ENCODE data around the gene UXT. TPM values are rescaled to one million over a fixed set of nuclear protein-coding genes. Genes with fewer than 3 reads are reported as not detected.
A peak's percentile ranks its signal among the peaks of the same experiment; 100 is the strongest.

The UXT gene
- total RNA-seq, 1 donor from 2014 or later: 93.7 TPM

DNA sequence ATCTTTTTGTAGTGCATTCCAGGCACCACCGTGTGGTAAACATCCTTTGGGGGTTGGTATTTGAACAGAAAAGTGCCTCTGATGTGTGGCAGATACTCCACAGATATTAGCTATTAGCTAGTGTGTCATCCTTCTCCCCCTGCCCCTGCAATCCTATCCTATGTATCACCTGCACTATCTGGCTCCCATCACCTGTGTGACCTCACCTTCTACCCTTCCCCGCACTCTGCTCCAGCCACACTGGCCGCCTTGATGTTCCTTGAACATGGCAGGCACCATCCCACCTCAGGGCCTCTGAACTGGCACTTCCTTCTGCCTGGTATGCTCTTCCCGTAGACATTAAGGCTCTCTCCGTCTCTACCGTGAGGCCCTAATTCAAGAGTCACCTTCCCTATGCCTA lies 12.3 kb downstream of the UXT start:
- H3K27ac Mint-ChIP-seq (ENCODE audit: unreplicated experiment): no peak overlapping the region
- no peak overlapping the region for H3K4me3 Mint-ChIP-seq
- H3K36me3 Mint-ChIP-seq (ENCODE audit: low read depth): peaks cover 10% of the 10 kb centered on the region
- TF ChIP-seq, protein P1, sequence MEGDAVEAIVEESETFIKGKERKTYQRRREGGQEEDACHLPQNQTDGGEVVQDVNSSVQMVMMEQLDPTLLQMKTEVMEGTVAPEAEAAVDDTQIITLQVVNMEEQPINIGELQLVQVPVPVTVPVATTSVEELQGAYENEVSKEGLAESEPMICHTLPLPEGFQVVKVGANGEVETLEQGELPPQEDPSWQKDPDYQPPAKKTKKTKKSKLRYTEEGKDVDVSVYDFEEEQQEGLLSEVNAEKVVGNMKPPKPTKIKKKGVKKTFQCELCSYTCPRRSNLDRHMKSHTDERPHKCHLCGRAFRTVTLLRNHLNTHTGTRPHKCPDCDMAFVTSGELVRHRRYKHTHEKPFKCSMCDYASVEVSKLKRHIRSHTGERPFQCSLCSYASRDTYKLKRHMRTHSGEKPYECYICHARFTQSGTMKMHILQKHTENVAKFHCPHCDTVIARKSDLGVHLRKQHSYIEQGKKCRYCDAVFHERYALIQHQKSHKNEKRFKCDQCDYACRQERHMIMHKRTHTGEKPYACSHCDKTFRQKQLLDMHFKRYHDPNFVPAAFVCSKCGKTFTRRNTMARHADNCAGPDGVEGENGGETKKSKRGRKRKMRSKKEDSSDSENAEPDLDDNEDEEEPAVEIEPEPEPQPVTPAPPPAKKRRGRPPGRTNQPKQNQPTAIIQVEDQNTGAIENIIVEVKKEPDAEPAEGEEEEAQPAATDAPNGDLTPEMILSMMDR (conservative IDR thresholded peaks at IDR 0.05): no peak
- DNase-seq (ENCODE audit: low read depth, low spot score): no peak
- peaks cover 4% of the 10 kb centered on the region for H3K9me3 Mint-ChIP-seq
- H3K4me1 Mint-ChIP-seq: peaks cover 37% of the 10 kb centered on the region
- no peaks in the 10 kb centered on the region for H3K27me3 Mint-ChIP-seq (ENCODE audit: low read depth)

DNA sequence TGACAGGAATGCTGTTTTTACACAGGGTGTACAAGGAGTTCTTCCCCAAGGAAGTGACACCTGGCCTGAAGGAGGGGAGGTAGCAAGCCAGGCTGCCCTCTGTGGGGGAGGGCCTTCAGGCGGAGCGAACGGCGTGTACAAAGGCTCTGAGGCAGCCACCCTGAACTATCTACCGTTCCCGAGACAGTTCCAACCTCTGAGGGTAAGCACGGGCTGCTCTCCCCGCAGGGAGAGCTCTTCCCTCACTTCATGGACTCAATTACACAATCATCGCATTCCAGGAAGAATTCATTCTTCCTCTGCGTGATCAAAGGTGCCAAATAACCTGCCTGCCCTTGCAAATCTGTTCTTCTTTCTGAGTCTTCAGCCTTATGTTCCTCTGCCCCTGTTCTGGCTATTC lies 13.4 kb downstream of the UXT start:
- DNase-seq (ENCODE audit: low read depth, low spot score): no peak
- Mint-ChIP-seq H3K27me3 (ENCODE audit: low read depth) (no peaks in the 10 kb centered on the region), H3K9me3 (peaks cover 6% of the 10 kb centered on the region), H3K4me1 (peaks cover 26% of the 10 kb centered on the region), H3K27ac (ENCODE audit: unreplicated experiment) (no peak overlapping the region), H3K4me3 (no peak overlapping the region), H3K36me3 (ENCODE audit: low read depth) (peaks cover 13% of the 10 kb centered on the region)
- TF ChIP-seq, protein P1 (conservative IDR thresholded peaks at IDR 0.05): no peak

DNA sequence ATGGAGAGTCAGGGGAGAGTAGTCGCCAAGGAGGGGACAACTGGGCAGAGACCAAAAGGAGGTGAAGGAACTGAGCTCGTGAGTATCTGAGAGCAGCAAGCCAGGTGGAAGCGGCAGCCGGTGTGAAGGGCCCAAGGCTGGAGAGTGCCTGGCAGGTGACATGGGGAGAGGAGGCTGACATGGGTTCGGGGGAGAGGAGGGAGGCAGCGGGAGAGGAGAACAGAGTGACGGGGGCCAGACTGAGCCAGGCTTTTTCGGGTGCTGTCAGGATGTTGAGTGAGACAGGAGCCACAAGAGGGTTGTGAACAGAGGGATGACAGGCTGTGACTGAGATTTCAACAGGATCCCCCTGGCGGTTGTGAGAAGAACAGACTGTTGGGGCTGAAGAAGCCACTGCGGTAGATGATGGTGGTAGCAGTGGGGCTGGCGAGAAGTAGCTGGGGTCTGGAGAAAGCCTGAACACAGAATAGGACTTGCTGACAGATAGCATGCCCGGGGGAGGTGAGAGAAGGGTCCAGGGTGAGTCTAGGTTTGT lies 14.4 kb downstream of the UXT start:
- Mint-ChIP-seq H3K27me3 (ENCODE audit: low read depth) (no peaks in the 10 kb centered on the region), H3K27ac (ENCODE audit: unreplicated experiment) (no peak overlapping the region), H3K36me3 (ENCODE audit: low read depth) (peaks cover 23% of the 10 kb centered on the region), H3K9me3 (peaks cover 12% of the 10 kb centered on the region), H3K4me3 (peak overlapping the region; percentile 7), H3K4me1 (peaks cover 23% of the 10 kb centered on the region)
- TF ChIP-seq, protein P1 (conservative IDR thresholded peaks at IDR 0.05): peak; percentile 55
- DNase-seq (ENCODE audit: low read depth, low spot score): peak; percentile 18

GRCh38 chrX:47643926-47644325 lies 15.1 kb downstream of the UXT start:
- no peak overlapping the region for H3K4me3 Mint-ChIP-seq
- peaks cover 16% of the 10 kb centered on the region for H3K4me1 Mint-ChIP-seq
- H3K36me3 Mint-ChIP-seq (ENCODE audit: low read depth): peaks cover 26% of the 10 kb centered on the region
- TF ChIP-seq, protein P1 (conservative IDR thresholded peaks at IDR 0.05): peak; percentile 47
- no peak overlapping the region for H3K27ac Mint-ChIP-seq (ENCODE audit: unreplicated experiment)
- no peak for DNase-seq (ENCODE audit: low read depth, low spot score)
- H3K9me3 Mint-ChIP-seq: peaks cover 14% of the 10 kb centered on the region
- H3K27me3 Mint-ChIP-seq (ENCODE audit: low read depth): no peaks in the 10 kb centered on the region

- DNase-seq (ENCODE audit: low read depth, low spot score): no peak
- Mint-ChIP-seq H3K9me3 (peaks cover 12% of the 10 kb centered on the region), H3K36me3 (ENCODE audit: low read depth) (peaks cover 29% of the 10 kb centered on the region), H3K27me3 (ENCODE audit: low read depth) (no peaks in the 10 kb centered on the region), H3K27ac (ENCODE audit: unreplicated experiment) (no peak overlapping the region), H3K4me3 (no peak overlapping the region), H3K4me1 (no peaks in the 10 kb centered on the region)
- TF ChIP-seq, protein P1 (conservative IDR thresholded peaks at IDR 0.05): no peak
These were observed 20.2 kb downstream of the UXT start for GRCh38 chrX:47638816-47639215.
